Renal cortical epithelial cell (primary cell): ENCODE data around the gene ADISSP. TPM values are rescaled to one million over a fixed set of nuclear protein-coding genes. Genes with fewer than 3 reads are reported as not detected.

Experiments
- DNase-seq: peaks from one replicate; pipeline ENCODE4 v3.0.0-alpha.2; 2011; ENCODE audit warnings: low read depth
- total RNA-seq: library from RNA; depleted of rRNA; stranded (reverse); fragments of >200 nt; gene quantifications from 2 replicates; pipeline ENCODE4 v1.2.3, GENCODE V29; 2014

ADISSP gene
- total RNA-seq, 1 donor from 2014 or later: 20.0 TPM

DNA sequence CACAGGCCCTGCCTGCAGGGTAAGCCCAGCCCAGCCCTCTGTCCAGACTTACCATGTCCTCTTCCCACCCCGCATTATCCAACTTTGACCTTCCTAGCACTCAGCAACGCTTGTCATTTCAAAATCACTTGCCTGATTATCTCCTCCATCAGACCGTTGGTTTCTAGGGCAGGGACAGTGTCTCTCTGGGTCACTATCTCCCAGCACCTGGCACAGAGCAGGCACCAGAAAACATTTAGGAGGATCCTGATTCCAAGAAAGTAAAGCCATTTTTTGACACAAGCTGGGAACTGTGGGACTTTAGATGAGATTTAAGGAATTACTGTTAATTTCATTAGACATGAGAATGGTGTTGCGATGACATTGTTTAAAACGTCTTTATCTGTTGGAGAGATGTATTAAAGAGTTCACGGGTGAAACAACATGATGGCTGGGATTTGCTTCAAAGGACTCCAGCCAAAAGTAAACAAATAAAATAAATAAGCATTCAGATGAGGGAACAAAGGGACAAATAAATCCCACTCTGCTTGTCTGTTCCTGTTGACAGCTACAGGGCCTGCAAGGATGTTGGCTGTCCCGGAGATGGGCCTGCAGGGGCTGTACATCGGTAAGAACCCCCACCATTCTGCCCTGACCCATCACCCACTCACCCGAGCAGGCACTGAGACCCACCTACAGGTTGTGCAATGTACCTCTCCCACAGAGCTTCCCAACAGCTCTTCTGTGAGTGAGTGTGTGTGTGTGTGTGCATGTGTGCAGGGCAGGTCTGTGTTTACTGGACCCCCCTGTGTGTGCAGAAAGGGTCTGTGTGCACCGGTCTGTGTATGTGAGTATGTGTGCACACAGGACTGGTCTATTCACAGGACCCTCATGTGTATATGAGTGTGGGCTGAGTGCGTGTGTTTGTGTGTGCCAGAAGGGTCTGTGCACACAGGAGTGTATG is 29.2 kb downstream of the ADISSP start:
- DNase-seq: no peak

GRCh38 chr20:3735768-3736167 is 31.8 kb downstream of the ADISSP start:
- no peak for DNase-seq

GRCh38 chr20:3734111-3734843 is 33.3 kb downstream of the ADISSP start:
- DNase-seq: no peak

DNA sequence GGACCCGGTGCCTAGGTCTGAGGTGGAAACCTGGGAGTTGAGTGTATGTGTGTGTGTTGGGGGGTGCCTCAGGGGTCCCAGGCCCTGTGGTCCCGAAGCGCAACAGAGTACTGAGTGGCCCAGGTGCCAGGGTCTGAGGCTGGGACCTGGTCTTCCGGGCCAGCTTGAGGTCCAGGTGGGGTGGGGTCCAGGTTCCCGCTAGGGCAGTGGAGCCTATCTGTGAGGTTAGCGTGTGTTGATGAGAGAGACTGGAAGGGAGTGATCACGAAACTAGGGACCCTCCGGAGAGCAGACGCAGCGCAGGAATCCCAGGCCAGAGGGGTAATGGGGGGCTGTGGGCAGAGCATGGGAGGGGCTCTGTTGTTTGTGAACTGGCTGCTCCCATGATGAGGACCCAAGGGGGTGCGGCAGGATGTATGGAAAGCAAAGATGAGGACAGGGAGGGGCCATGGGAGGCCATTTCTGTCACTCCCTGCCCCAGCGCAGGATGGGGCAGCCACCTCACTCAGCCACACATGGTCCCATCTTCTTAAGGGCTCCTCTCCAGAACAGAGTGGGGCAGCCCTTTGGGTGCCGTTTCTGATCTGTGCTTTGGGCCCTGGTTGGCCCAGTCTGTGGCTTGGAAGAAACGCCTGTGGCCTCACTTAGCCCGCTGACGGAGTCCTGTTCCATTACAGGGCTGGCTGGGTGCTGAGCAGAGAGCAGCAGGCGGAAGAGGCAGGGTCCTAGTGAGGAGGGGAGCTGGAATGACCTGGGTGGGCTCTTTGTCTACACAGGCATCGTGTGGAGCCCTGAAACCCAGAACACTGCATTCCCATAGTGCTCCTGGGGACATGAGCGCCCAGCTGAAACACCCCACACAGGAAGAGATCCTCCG is 34.2 kb downstream of the ADISSP start:
- DNase-seq: no peak

DNA sequence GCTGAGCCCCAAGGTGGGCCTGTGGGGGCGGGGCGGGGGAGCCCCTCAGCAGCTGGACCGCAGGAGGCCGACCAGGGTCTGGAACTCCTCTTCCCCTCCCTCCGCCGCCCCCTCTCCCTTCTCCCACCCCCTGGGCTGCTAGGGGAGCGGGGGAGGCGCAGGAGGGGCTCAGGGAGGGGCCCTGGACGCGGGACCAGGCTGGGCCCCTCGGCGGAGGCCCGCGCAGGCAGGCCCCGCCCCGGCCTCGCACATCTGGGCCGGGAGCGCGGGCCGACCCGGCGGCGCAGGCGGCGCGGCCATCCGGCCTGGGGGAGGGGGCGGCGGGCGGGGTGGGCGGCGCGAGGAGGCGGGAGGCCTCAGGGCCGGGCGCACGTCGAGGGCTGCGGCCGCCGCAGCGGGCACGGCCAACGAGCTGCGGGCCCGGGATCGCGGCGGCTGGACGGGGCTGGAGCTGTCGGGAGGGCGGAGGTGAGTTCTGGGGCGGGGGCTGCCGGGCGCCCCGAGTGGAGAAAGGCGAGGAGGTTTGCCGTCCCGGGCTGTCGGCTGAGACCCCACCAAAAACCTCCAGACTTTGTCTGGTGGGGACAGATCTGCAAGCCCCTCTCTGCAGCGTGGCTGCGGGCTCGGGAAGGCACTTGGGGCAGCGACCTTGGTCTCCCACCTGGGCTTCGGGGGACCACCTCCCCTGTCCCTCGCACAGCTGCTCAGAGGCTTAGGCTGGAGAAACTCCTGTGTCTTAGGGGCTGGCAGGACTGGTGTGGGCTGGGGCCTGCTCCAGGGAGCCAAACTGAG is 35.0 kb downstream of the ADISSP start, which contains the start of gene HSPA12B:
Gene HSPA12B, plus strand, starts transcription at position 359 of the 792 bp plus-strand sequence. CDS start 5,990 bp downstream, outside the sequence.
- DNase-seq: no peak

- no peak for DNase-seq
Observed at GRCh38 chr20:3731944-3732326, 35.6 kb downstream of the ADISSP start.

GRCh38 chr20:3730803-3731672 is 36.5 kb downstream of the ADISSP start:
- no peak for DNase-seq

DNA sequence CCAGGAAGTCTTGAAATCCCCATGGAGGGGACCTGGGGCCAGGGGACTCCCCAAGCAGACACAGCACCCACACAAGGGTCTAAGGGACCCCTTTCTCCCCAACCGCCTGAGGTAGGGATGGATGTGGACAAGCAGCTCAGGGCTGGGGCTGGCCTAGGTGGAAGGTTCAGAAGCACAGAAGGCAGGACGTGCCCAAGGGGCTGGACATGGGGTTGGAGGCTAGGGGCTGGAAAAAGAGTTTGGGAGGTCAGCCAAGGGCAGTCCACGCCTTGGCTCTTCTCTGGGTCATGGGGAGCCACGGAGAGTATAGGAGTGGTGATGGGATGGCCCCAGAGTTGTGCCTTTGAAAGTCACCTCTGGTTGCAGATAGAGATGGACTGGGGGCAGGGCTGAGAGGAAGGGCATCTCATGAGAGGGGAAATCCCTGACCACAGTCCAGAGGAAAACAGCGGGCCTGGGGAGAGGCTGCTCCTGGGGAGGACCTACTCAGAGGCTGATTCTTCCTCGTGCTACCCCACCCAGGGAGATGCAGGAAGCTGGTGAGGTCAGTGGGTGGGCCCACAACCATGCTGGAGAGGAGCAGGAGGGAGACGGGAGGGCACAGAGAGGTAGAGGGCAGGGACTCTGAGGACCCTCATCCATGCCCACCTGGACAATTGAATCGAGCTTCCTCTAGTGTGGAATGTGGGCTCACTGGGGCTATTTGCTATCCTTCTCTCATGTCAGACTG is 37.6 kb downstream of the ADISSP start:
- no peak for DNase-seq

DNA sequence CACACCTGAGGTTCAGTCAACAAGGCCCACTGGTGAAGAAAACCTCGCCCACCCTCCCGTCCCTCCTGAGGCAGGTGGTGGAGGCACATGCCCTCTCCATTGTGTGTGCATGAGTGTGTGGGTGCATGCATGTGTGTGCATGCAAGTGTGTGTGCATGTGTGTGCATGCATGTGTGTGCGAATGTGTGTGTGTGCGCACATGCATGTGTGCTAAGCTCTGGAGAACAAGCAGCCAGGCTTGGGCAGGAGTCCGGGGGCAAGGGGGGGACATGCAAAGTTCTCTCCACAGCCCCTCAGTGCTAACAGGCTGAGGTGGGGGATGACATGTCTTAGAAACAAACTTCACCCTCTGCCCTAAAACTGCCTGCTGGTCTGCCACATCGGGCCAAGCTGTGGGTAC is 38.2 kb downstream of the ADISSP start:
- DNase-seq: no peak

GRCh38 chr20:3728876-3729275 is 38.7 kb downstream of the ADISSP start:
- no peak for DNase-seq

DNA sequence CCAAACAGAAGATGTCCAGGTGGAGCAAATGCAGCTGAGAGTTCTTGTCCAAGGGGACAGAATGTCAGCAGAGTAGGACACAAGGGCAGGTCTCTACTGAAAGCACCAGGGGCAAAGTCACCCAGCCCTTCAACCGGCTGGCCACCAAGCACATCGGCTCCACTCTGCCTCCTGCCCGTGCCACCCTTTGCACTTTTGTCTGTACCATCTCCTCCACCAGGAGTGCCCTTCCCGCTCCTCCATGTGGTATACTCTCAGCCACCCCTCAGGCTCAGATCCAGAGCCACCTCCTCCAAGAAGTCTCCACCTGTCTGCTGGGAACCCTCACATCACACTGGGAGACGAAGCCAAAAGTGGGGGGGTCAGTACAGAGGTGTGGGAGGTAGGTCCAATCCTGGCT is 39.2 kb downstream of the ADISSP start:
- no peak for DNase-seq

GRCh38 chr20:3727401-3728021 is 40.0 kb downstream of the ADISSP start:
- no peak for DNase-seq

GRCh38 chr20:3724356-3724755 is 43.2 kb downstream of the ADISSP start:
- DNase-seq: no peak

- no peak for DNase-seq
Observed at GRCh38 chr20:3723284-3723683, 44.3 kb downstream of the ADISSP start.

- DNase-seq: no peak
Observed at GRCh38 chr20:3721912-3722311, 45.6 kb downstream of the ADISSP start.

DNA sequence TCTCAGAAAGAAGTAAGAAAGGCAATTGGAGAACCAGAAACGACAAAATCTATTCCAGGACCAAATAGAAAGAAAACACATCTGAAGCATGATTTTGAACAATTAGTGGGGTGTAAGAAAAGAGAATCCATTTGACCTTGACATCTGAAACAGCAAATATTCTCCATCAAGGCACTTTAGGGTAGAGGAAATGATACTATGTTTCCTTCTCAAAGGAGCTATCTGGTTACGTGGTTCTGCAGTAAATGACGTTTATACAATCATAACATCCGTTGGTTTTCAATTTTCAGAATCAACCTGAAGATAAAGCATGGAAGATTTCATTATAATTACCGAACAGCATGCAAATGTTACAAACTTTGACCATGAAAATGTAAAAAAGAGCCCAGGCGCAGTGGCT is 46.9 kb downstream of the ADISSP start:
- DNase-seq: no peak

- no peak for DNase-seq
Observed at GRCh38 chr20:3720068-3720467, 47.5 kb downstream of the ADISSP start.

- no peak for DNase-seq
Observed at GRCh38 chr20:3719046-3719445, 48.5 kb downstream of the ADISSP start.
